Vein endothelial cell (primary cell): Measurements from ENCODE around the gene MBNL1. TPM values are rescaled to one million over a fixed set of nuclear protein-coding genes. Genes with fewer than 3 reads are reported as not detected.

Source experiments
- small RNA-seq: library from RNA; depleted of rRNA; stranded (forward); fragments of <200 nt; gene quantifications from one replicate; pipeline ENCODE3, GENCODE V24; 2012
- total RNA-seq: library from RNA; depleted of rRNA; stranded (reverse); fragments of >200 nt; gene quantifications from 2 replicates; pipeline ENCODE4 v1.2.3, GENCODE V29; 2012

MBNL1 gene
- 609 and 846 TPM in 2 replicates for total RNA-seq

GRCh38 chr3:152268555-152269055 is at the start of gene MBNL1:
TSS of gene MBNL1 (plus strand) at chr3:152268929. CDS start at chr3:152300194, 31,265 bp downstream.

Small RNA genes within 50 kb of the gene (small RNA-seq; reads per million reads assigned to genes)
- not detected for gene RF00019
